CD14-positive monocyte (primary cell): ENCODE results near the gene NQO2. TPM values are rescaled to one million over a fixed set of nuclear protein-coding genes. Genes with fewer than 3 reads are reported as not detected.

Source experiments
- DNase-seq, 3 donors: peaks; one replicate each; pipeline ENCODE4 v3.0.0-alpha.2; 2011 to 2022
- H2AFZ ChIP-seq: 2 replicates; pipeline ENCODE4 v1.6.0; 2012; ENCODE audit warnings: mild to moderate bottlenecking, low read depth, low read length, inconsistent platforms; ENCODE audit not compliant: insufficient read depth, poor library complexity, severe bottlenecking
- H3K27ac ChIP-seq, 2 donors: 1 replicate in 1 of 2; 2 replicates in 1 of 2; pipeline ENCODE4 v1.5.1; 2012 to 2013; ENCODE audit warnings: low read length in 2 of 2, control low read depth in 1 of 2, inconsistent platforms in 1 of 2, low read depth in 1 of 2, mild to moderate bottlenecking in 1 of 2
- H3K27me3 ChIP-seq, 2 donors: one replicate each; pipeline versions ENCODE4 v1.6.0 to v1.6.1; 2011 to 2013; ENCODE audit warnings: low read length in 2 of 2; ENCODE audit not compliant: control insufficient read depth in 2 of 2, insufficient read depth in 2 of 2
- H3K36me3 ChIP-seq, 2 donors: replicated peaks in 1 of 2; 1 replicate in 1 of 2; 2 replicates in 1 of 2; pipeline versions ENCODE4 v1.5.1 to v1.6.1; 2012 to 2013; ENCODE audit warnings: low read length in 2 of 2, control low read depth in 1 of 2, inconsistent platforms in 1 of 2, mild to moderate bottlenecking in 1 of 2; ENCODE audit not compliant: insufficient read depth in 2 of 2, control insufficient read depth in 1 of 2
- H3K4me1 ChIP-seq, 2 donors: 1 replicate in 1 of 2; 2 replicates in 1 of 2; pipeline versions ENCODE4 v1.5.1 to v1.6.1; 2012 to 2013; ENCODE audit warnings: low read length in 2 of 2, control low read depth in 1 of 2, inconsistent platforms in 1 of 2, mild to moderate bottlenecking in 1 of 2, moderate library complexity in 1 of 2; ENCODE audit not compliant: insufficient read depth in 2 of 2, control insufficient read depth in 1 of 2
- H3K4me2 ChIP-seq: replicated peaks from 2 replicates; pipeline ENCODE3; 2012; ENCODE audit warnings: low read length, moderate library complexity, mild to moderate bottlenecking; ENCODE audit not compliant: poor library complexity, severe bottlenecking; ENCODE audit errors: extremely low read depth
- H3K4me3 ChIP-seq, 3 experiments: fragments of 200-600 bp in 1 of 3; sonication (generic) in 1 of 3; replicated peaks in 1 of 3; 1 replicate in 2 of 3; 2 replicates in 1 of 3; pipeline ENCODE4 v1.5.1; 2011 to 2013; ENCODE audit warnings: low read length in 3 of 3, mild to moderate bottlenecking in 3 of 3, control low read depth in 2 of 3, low read depth in 2 of 3, inconsistent platforms in 1 of 3, moderate library complexity in 1 of 3
- H3K79me2 ChIP-seq: 2 replicates; pipeline ENCODE4 v1.6.0; 2012; ENCODE audit warnings: mild to moderate bottlenecking, control low read depth, inconsistent platforms, low read length, moderate library complexity; ENCODE audit not compliant: insufficient read depth
- H3K9ac ChIP-seq: 2 replicates; pipeline ENCODE4 v1.6.0; 2017; ENCODE audit warnings: low read length, mild to moderate bottlenecking; ENCODE audit not compliant: insufficient read depth, poor library complexity, severe bottlenecking
- H3K9me3 ChIP-seq, 2 donors: replicated peaks in 1 of 2; 1 replicate in 1 of 2; 2 replicates in 1 of 2; pipeline versions ENCODE4 v1.5.1 to v1.6.1; 2012 to 2013; ENCODE audit warnings: low read length in 2 of 2, control low read depth in 1 of 2; ENCODE audit not compliant: control insufficient read depth in 1 of 2, insufficient read depth in 1 of 2
- H4K20me1 ChIP-seq: 2 replicates; pipeline ENCODE4 v1.6.0; 2012; ENCODE audit warnings: mild to moderate bottlenecking, low read length, control low read depth, moderate library complexity; ENCODE audit not compliant: insufficient read depth
- H3K27ac Mint-ChIP-seq, 7 donors: one replicate each; pipeline ENCODE4 v1.8.0; 2020; ENCODE audit warnings: mild to moderate bottlenecking in 7 of 7, mixed read lengths in 7 of 7, moderate library complexity in 6 of 7, inconsistent platforms in 2 of 7
- H3K27me3 Mint-ChIP-seq, 3 donors: one replicate each; pipeline ENCODE4 v1.8.0; 2021 to 2022; ENCODE audit warnings: low read depth in 3 of 3, mild to moderate bottlenecking in 3 of 3, mixed read lengths in 3 of 3, moderate library complexity in 3 of 3, inconsistent platforms in 1 of 3
- H3K36me3 Mint-ChIP-seq, 2 donors: one replicate each; pipeline ENCODE4 v1.8.0; 2020; ENCODE audit warnings: mixed read lengths in 2 of 2, inconsistent platforms in 1 of 2, mild to moderate bottlenecking in 1 of 2
- H3K4me1 Mint-ChIP-seq: one replicate; pipeline ENCODE4 v1.8.0; 2020; ENCODE audit warnings: mild to moderate bottlenecking, mixed read lengths
- H3K4me3 Mint-ChIP-seq, 2 donors: one replicate each; pipeline ENCODE4 v1.8.0; 2020; ENCODE audit warnings: mild to moderate bottlenecking in 2 of 2, mixed read lengths in 2 of 2, moderate library complexity in 1 of 2
- H3K9me3 Mint-ChIP-seq, 7 donors: one replicate each; pipeline ENCODE4 v1.8.0; 2020 to 2022; ENCODE audit warnings: mixed read lengths in 7 of 7, mild to moderate bottlenecking in 6 of 7, moderate library complexity in 6 of 7, inconsistent platforms in 2 of 7
- whole genome bisulfite sequencing: methylation state at CpG from one replicate; pipeline ENCODE4 v1.1.5; 2013; ENCODE audit warnings: missing lambda C conversion rate; ENCODE audit not compliant: insufficient coverage; 5-methylcytosine and 5-hydroxymethylcytosine counted together
- intact Hi-C, 2 donors: fragments of 100-400 bp; cut with micrococcal nuclease; formaldehyde crosslinking; loops; one replicate each; pipeline versions ENCODE4 v1.15.0 to v1.15.1; 2023
- polyA plus RNA-seq, 3 donors: library from polyadenylated mRNA; depleted of rRNA in 1 of 3; unstranded in 2 of 3; stranded (reverse) in 1 of 3; fragments of 300-500 nt in 2 of 3; fragments of >200 nt in 1 of 3; fragmentation: Illumina TruSeq in 2 of 3; gene quantifications; 1 replicate in 2 of 3; 2 replicates in 1 of 3; pipeline ENCODE4 v1.2.3, GENCODE V29; 2012 to 2021
- TF ChIP-seq, protein P1 (sequence below): fragments of 200-600 bp; IDR thresholded peaks from one replicate; pipeline ENCODE4 v1.8.0; 2022; ENCODE audit warnings: antibody characterized with exemption, mild to moderate bottlenecking

NQO2 gene
- polyA plus RNA-seq, 3 donors, result 30.0 to 281 (median 146) TPM

DNA sequence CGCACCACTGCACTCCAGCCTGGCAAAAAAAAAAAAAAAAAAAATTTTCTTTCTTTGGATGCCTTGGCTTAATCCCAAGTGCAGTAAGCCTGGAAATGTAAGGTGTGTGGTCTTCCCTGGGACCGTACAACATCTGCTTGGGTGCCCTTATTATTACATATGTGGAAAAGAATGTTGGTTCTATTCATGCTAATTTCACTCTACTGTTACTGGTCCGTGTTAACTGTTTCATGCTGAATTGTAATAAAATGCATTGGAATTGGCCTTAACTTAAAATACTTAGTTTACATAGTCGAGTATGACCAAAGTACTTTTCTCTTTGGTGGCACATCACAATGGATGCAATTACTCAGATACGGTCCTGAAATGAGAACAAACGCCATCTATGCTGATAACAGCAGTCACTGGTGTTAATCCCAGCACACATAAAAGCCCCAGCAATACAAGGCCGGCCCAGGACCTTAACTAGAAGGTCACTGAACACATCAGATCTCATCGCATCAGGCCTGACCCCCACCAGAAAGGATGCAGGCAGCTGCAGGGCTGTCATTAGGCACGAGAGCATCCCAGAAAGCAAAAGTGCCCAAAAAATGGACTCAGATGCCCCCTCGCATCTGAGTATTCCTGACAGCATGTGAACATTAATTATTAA, 29.5 kb upstream of the NQO2 start:
- intact Hi-C loops, result no loop called here
- peaks cover 5 to 12% of the 10 kb centered on the region in 2 donors for H3K36me3 ChIP-seq
- H3K9ac ChIP-seq, result peak overlapping the region; percentile 90

DNA sequence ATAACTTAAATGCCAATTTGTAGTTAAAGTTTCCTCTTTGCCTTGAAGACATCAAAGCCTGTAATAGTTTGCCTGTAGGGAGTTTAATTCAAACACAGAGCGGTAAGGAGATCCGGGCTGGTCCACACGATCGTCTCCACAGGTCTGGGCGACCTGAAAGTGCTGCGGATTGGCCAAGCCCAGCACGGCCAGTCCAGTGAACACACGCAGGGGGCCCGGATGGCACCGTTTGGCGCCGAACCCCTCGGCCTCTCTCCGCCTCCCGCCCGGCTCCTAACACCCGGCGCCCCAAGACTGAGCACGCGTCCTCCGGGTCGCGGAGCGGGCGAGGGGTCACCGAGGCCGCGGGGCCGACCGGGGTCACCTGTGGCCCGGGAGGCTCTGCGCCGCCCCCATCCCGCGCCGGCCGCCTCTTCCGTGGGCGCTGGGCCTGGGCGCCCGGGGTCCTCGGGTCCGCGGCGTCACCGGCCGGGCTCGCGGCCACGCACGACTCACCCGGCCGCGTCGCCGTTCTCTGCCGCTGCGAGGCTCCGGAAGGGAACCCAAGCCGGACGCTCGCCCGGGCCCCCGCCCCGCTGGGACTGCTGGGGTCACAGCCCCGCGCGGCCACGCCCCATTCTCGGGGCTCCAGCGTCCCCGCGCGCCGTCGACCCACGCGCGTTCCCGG, 28.8 kb upstream of the NQO2 start:
- peaks cover 5 to 8% of the 10 kb centered on the region in 2 donors for H3K36me3 ChIP-seq
- Mint-ChIP-seq H3K36me3 (peaks cover 10 to 14% of the 10 kb centered on the region in 2 donors), H3K4me1 (peaks cover 37% of the 10 kb centered on the region), H3K9me3 (no peaks in the 10 kb centered on the region), H3K27me3 (peaks cover 0 to 1% (median 0%) of the 10 kb centered on the region in 3 donors), H3K4me3 (peak overlapping the region; percentile 90 to 96), H3K27ac (peak overlapping the region; percentile 90 to 96 (median 93))
- peak overlapping the region; percentile 90 for H3K9ac ChIP-seq
- H2AFZ ChIP-seq, result peak overlapping the region; percentile 91
- no peaks in the 10 kb centered on the region for H3K9me3 ChIP-seq
- peak overlapping the region; percentile 92 for H3K4me2 ChIP-seq
- under 1% methylated on average over 80 of the region's 80 CpGs for WGBS
- peak; percentile 66 to 72 (median 67) for DNase-seq
- peak overlapping the region; percentile 62 to 87 (median 74) for H3K4me3 ChIP-seq
- peaks cover 18 to 25% of the 10 kb centered on the region in 2 donors for H3K4me1 ChIP-seq
- TF ChIP-seq, protein P1, sequence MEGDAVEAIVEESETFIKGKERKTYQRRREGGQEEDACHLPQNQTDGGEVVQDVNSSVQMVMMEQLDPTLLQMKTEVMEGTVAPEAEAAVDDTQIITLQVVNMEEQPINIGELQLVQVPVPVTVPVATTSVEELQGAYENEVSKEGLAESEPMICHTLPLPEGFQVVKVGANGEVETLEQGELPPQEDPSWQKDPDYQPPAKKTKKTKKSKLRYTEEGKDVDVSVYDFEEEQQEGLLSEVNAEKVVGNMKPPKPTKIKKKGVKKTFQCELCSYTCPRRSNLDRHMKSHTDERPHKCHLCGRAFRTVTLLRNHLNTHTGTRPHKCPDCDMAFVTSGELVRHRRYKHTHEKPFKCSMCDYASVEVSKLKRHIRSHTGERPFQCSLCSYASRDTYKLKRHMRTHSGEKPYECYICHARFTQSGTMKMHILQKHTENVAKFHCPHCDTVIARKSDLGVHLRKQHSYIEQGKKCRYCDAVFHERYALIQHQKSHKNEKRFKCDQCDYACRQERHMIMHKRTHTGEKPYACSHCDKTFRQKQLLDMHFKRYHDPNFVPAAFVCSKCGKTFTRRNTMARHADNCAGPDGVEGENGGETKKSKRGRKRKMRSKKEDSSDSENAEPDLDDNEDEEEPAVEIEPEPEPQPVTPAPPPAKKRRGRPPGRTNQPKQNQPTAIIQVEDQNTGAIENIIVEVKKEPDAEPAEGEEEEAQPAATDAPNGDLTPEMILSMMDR, result no peak
- peaks cover 6% of the 10 kb centered on the region for H4K20me1 ChIP-seq
- H3K27me3 ChIP-seq, result no peaks in the 10 kb centered on the region
- intact Hi-C loops, result no loop called here
- peaks cover 49% of the 10 kb centered on the region for H3K79me2 ChIP-seq
- peak overlapping the region; percentile 88 for H3K27ac ChIP-seq

More for the DNA sequence above, 29.5 kb upstream of the NQO2 start:
- peak overlapping the region; percentile 91 for H2AFZ ChIP-seq
- Mint-ChIP-seq H3K27ac (peak overlapping the region; percentile 89 to 95 (median 92)), H3K27me3 (peaks cover 0 to 1% (median 0%) of the 10 kb centered on the region in 3 donors), H3K4me3 (peak overlapping the region; percentile 90 to 94), H3K9me3 (no peaks in the 10 kb centered on the region), H3K4me1 (peaks cover 37% of the 10 kb centered on the region), H3K36me3 (peaks cover 12 to 15% of the 10 kb centered on the region in 2 donors)
- no peaks in the 10 kb centered on the region for H3K27me3 ChIP-seq
- H3K4me1 ChIP-seq, result peaks cover 18 to 25% of the 10 kb centered on the region in 2 donors
- H3K27ac ChIP-seq, result peak overlapping the region; percentile 60 to 88
- no peak for DNase-seq
- H4K20me1 ChIP-seq, result peaks cover 6% of the 10 kb centered on the region
- H3K9me3 ChIP-seq, result no peaks in the 10 kb centered on the region
- WGBS, result 18% methylated on average over 5 of the region's 10 CpGs
- peaks cover 56% of the 10 kb centered on the region for H3K79me2 ChIP-seq
- peak overlapping the region; percentile 92 for H3K4me2 ChIP-seq
- peak overlapping the region; percentile 62 to 87 (median 74) for H3K4me3 ChIP-seq
- TF ChIP-seq, protein P1, result no peak
